ENCODE measurements around the gene BCL2L13. TPM values are rescaled to one million over a fixed set of nuclear protein-coding genes. Genes with fewer than 3 reads are reported as not detected.

Gene BCL2L13
- total RNA-seq, 1 experiment from 2014 or later: 52.9 TPM

DNA sequence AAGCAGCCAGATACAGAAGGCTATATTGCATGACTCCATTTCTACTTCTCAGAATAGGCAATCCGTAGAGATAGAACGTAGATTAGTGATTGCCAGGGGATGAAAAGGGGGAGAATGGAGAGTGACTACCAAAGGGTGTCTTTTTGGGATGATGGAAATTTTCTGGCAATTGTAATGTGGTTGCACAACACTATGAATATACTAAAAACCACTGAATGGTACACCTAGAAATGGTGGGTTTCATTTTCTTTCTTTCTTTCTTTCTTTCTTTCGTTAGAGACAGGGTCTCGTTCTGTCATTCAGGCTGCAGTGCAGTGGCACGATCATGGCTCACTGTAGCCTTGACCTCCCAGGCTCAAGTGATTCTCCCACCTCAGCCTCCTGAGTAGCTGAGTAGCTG lies 81.4 kb downstream of the BCL2L13 start:
- BruUV-seq (replicated peaks): no TSS peak
- POLR2A ChIA-PET (ENCODE audit: low non-redundant PET): no interaction called here
- intact Hi-C loops (cut with micrococcal nuclease; ENCODE audit: unreplicated experiment): no loop called here
- H3K4me1 ChIP-seq (ENCODE audit: insufficient read depth, low read length, poor library complexity, severe bottlenecking): no peaks in the 10 kb centered on the region
- no peak for TF ChIP-seq EZH2 (IDR thresholded peaks at IDR 0.05; ENCODE audit: borderline replicate concordance, low read depth, low read length, poor library complexity, severe bottlenecking)
- TF ChIP-seq, protein P1, sequence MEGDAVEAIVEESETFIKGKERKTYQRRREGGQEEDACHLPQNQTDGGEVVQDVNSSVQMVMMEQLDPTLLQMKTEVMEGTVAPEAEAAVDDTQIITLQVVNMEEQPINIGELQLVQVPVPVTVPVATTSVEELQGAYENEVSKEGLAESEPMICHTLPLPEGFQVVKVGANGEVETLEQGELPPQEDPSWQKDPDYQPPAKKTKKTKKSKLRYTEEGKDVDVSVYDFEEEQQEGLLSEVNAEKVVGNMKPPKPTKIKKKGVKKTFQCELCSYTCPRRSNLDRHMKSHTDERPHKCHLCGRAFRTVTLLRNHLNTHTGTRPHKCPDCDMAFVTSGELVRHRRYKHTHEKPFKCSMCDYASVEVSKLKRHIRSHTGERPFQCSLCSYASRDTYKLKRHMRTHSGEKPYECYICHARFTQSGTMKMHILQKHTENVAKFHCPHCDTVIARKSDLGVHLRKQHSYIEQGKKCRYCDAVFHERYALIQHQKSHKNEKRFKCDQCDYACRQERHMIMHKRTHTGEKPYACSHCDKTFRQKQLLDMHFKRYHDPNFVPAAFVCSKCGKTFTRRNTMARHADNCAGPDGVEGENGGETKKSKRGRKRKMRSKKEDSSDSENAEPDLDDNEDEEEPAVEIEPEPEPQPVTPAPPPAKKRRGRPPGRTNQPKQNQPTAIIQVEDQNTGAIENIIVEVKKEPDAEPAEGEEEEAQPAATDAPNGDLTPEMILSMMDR (conservative IDR thresholded peaks at IDR 0.05; ENCODE audit: low read depth, low read length): no peak
- H3K27me3 ChIP-seq (replicated peaks; ENCODE audit: insufficient read depth, low read depth, low read length, poor library complexity): no peaks in the 10 kb centered on the region
- no peak overlapping the region for H3K27ac ChIP-seq (ENCODE audit: low read depth, low read length, poor library complexity, severe bottlenecking)
- CTCF ChIA-PET: no interaction called here
- H3K9me3 ChIP-seq (ENCODE audit: low read depth, low read length, poor library complexity, severe bottlenecking): no peaks in the 10 kb centered on the region
- no peak for DNase-seq (ENCODE audit: low spot score)
- no peak overlapping the region for H3K4me3 ChIP-seq (ENCODE audit: low read depth, low read length, poor library complexity, severe bottlenecking)
- no peaks in the 10 kb centered on the region for H3K36me3 ChIP-seq (ENCODE audit: insufficient read depth, low read length, poor library complexity, severe bottlenecking)

DNA sequence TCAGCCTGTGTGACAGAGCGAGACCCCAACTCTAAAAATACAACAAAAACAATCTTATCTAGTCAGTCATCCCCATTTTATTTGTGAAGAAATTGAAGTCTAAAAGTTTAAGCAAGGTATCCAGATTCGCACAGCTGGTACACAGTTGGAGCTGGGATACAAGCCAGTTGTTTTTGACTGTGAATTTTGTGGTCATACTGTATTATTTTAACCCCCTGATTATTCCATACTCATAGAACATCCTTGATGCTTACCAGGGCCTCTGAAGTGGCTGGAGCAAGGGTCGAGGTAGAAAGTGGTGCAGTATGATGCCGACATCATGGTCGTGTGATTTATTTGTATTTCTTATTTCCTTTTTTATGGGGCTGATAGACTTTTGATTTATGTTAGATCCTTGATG lies 85.7 kb downstream of the BCL2L13 start:
- BruUV-seq (replicated peaks): no TSS peak

DNA sequence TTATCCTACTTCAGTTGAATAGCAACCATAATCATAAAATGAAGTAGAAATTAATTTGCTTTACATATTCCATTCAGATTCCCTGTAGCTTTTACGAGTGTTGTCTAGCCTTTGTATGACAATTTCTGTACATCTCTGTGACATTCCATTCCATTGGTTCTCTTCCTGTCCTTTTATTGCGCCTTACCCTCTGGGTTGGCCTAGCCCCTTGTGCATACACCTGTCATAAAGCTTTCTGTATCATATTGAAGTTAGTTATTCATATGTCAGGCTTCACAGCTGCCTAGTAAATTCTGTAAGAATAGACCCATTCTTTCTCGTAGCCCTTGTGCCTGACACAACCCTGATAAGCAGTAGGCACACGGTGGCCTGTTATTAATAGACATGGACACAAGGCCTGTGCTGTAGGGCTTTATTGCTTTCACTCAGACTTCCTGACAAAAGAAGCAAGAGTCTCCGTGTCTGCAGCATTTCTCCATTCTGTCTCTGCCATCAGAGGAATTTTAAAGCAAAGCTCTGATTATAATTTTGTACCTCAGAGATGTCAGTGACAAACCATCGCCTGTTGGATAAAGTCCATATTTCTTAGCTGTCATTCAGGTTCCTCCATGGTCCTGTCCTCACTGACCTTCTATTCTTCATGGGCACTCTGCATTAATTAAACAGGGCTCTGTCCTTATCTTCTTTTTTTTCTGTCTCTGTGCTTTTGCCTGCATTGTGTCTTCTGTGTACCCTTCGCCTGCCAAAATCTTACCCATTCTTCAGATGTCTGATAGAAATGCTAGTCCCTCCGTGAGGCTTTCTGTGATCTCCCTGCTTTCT lies 86.3 kb downstream of the BCL2L13 start:
- Histone ChIP-seq H3K4me1 (ENCODE audit: insufficient read depth, low read length, poor library complexity, severe bottlenecking) (peaks cover 4% of the 10 kb centered on the region), H3K27ac (ENCODE audit: low read depth, low read length, poor library complexity, severe bottlenecking) (no peak overlapping the region), H3K27me3 (replicated peaks; ENCODE audit: insufficient read depth, low read depth, low read length, poor library complexity) (no peaks in the 10 kb centered on the region), H3K36me3 (ENCODE audit: insufficient read depth, low read length, poor library complexity, severe bottlenecking) (peaks cover 16% of the 10 kb centered on the region), H3K9me3 (ENCODE audit: low read depth, low read length, poor library complexity, severe bottlenecking) (no peaks in the 10 kb centered on the region), H3K4me3 (ENCODE audit: low read depth, low read length, poor library complexity, severe bottlenecking) (no peak overlapping the region)
- ChIA-PET POLR2A (ENCODE audit: low non-redundant PET) (no interaction called here), CTCF (no interaction called here)
- TF ChIP-seq, protein P1 (conservative IDR thresholded peaks at IDR 0.05; ENCODE audit: low read depth, low read length): no peak
- no peak for TF ChIP-seq EZH2 (IDR thresholded peaks at IDR 0.05; ENCODE audit: borderline replicate concordance, low read depth, low read length, poor library complexity, severe bottlenecking)
- intact Hi-C loops (cut with micrococcal nuclease; ENCODE audit: unreplicated experiment): no loop called here
- DNase-seq (ENCODE audit: low spot score): no peak
- no TSS peak for BruUV-seq (replicated peaks)

More for the DNA sequence above, 85.7 kb downstream of the BCL2L13 start:
- no peak overlapping the region for H3K27ac ChIP-seq (ENCODE audit: low read depth, low read length, poor library complexity, severe bottlenecking)
- TF ChIP-seq, protein P1 (conservative IDR thresholded peaks at IDR 0.05; ENCODE audit: low read depth, low read length): no peak
- TF ChIP-seq EZH2 (IDR thresholded peaks at IDR 0.05; ENCODE audit: borderline replicate concordance, low read depth, low read length, poor library complexity, severe bottlenecking): no peak
- peaks cover 13% of the 10 kb centered on the region for H3K36me3 ChIP-seq (ENCODE audit: insufficient read depth, low read length, poor library complexity, severe bottlenecking)
- H3K4me3 ChIP-seq (ENCODE audit: low read depth, low read length, poor library complexity, severe bottlenecking): no peak overlapping the region
- intact Hi-C loops (cut with micrococcal nuclease; ENCODE audit: unreplicated experiment): no loop called here
- POLR2A ChIA-PET (ENCODE audit: low non-redundant PET): interaction anchor here (0.7 kb wide), 1 partner anchor 52 kb away, joined by 3 read pairs; no protein-coding TSS in a partner anchor
- no peaks in the 10 kb centered on the region for H3K27me3 ChIP-seq (replicated peaks; ENCODE audit: insufficient read depth, low read depth, low read length, poor library complexity)
- CTCF ChIA-PET: no interaction called here
- peaks cover 4% of the 10 kb centered on the region for H3K4me1 ChIP-seq (ENCODE audit: insufficient read depth, low read length, poor library complexity, severe bottlenecking)
- no peak for DNase-seq (ENCODE audit: low spot score)
- no peaks in the 10 kb centered on the region for H3K9me3 ChIP-seq (ENCODE audit: low read depth, low read length, poor library complexity, severe bottlenecking)
